LoVo (cell line): ENCODE data around the gene PCAT6.
"Not testable (repeated sequence)": the region's sequence is repeated elsewhere in the genome, so short reads cannot be mapped to it uniquely, and the experiment has no call there.

Experiments
- DNase-seq: peaks from one replicate; pipeline ENCODE4 v3.0.0-alpha.2; 2016; ENCODE audit warnings: low spot score

The PCAT6 gene

DNA sequence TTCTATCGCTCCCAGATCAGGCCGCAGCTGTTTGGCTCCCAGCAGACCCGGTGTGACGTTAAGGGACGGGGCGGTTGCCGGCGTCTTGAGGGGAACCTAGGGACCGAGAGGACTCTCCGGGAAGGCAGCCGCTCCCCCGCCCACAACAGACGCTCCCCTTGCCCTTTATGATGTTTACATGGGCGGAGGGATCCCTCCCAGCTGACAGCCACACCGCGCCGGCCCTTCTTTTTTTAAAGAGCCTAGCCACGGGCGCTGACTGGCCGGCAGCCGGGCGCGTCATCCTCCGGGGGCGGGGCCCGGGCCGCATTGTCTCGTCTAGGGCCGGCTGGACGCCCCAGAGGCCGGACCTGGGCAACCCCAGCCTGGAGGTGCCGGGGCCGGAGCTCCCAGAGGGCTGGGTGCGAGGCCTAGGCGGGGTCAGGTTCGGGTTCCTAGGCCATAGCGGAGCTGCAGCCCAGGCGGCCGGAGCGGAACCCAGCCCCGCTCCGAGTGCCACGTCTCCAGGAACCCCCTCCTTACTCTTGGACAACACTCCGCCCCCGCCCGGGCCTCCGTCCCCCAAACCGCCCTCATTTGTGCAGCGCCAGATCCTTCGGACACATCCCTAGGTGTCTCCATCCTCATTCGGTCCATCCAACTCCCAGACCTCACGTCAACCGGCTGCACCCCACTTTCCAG lies at the start of gene PCAT6:
Gene PCAT6 (plus strand): TSS at position 340 of the 681 bp plus-strand sequence.
- DNase-seq = peak; percentile 97

DNA sequence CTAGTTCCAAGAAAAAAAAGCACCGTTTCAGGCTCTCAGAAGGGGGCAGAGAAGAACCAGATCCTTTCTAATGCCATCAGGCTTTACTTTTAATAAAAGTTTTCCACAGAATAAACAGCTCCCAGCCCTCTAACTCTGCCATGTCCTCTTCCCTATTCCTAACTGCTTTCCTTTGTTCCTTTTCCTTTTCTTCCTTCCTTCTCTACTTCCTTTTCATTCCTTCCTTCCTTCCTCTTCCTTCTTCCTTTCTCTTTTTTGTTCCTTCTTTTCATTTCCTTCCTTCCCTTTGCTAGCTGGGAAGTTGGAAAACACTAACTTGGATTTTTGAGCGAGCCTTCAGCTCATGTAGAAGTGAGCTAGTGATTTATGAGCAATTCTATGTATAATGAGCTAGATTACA lies 48.7 kb upstream of the PCAT6 start:
- no peak for DNase-seq

DNA sequence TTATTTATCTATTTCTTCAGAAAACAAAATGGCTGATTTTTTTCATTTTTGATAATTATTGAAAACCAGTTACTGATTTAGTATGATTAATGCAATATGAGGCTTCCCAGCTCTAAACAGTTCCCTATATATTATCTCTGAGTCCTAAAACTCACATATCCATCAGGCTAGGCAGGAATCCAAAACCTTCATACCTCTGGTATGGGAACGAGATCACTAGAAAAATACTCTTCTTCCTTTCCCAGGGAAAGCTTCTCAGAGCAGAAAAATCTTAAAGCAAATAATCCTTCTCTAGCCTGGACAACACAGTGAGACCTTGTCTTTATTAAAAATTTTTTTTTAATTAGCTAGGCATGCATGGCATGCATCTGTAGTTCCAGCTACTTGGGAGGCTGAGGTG lies 45.0 kb upstream of the PCAT6 start:
- DNase-seq = no peak

DNA sequence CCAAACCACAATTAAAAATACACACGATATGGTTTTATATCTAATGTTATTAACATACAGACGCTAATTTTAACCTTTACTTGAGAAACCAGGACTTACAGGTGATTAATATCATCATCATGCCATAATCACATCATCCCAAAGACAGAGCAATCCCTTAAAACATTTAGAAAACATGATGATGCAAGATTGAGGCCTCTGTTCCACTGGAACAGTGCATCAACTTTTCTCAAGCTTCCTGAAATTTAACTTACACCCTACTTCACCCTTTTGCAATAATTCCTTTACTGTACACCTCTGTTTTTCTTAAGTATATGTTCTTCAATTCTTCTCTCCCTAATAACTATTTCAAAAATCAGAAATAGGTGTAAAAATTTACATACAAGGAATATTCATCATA lies 40.6 kb upstream of the PCAT6 start:
- no peak for DNase-seq

DNA sequence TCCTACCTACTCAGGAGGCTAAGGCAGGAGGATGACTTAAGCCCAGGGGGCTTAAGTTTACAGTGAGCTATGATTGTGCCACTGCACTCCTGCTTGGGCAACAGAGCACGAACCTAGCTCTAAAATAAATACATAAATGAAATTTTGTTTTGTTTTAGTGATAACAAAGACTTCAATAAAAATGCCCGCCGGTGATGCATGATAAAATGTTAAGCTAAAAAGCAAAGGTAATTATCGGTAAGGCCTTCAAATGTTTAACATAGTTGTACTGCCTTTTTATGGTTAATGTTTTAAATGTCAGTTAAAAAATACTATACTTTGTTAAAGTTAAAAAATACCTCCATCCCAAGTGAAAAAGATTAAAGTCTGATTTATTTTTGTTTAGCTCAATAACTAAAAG lies 29.6 kb upstream of the PCAT6 start:
- no peak for DNase-seq

DNA sequence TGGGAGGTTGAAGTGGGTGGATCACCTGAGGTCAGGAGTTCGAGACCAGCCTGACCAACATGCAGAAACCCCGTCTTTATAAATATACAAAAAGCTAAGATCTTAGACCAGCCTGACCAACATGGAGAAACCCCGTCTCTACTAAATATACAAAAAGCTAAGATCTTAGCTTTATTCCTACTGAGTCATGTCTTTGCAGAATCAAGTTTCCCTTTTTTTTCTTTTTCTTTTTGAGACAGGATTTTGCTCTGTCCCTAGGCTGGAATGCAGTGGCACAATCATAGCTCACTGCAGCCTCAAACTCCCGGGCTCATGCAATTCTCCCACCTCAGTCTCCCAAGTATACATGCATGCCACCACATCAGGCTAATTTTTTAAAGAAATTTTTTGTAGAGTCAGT lies 23.9 kb upstream of the PCAT6 start:
- no peak for DNase-seq

DNA sequence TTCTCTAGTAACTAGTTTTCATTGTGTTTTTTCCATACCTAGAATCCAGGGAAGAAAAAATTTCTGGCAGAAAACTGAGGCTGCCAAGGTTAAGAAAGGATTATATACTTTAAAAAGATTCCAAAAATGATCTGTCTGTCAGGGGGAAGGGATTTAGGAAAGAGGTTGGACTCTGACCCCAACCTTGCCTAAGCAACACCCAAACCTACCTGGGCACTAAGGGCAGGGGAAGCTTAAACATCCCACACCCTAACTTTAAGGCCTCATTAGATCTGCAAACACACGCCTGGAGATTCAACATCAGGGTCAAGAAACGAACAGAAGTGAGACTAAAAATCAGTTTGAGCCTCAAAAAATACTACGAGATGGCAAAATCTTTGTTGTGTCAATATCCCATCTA lies 22.0 kb upstream of the PCAT6 start:
- no peak for DNase-seq

DNA sequence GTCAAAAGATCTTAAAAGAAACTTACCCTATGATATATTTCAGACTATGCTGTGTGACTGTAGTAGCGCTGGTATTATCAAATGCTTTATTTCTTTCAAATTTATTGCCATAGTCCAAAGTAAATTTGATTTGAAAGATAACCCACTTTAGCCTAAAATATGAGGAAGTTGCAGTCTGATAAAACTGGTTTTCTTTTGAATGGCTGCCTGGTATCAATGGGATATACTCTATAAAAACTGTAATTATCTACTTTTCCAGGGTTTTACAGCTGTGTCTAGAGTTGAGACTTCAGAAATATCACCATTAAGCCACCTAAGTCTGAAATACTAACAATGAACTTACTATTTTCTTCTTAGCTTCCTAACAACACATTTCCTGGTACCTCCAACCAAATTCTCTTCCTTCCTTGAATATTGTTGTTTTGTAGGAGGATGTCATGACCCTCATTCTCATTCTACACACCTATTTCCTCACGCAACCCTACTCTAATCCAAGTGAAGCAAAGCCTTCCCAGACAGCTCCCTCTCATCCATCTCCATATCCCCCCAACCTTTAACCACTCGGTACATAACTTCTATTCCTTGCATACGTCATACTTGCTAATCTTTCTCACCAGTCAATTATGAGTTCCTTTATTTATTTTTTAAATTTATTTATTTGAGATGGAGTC lies 19.5 kb upstream of the PCAT6 start:
- DNase-seq = no peak

DNA sequence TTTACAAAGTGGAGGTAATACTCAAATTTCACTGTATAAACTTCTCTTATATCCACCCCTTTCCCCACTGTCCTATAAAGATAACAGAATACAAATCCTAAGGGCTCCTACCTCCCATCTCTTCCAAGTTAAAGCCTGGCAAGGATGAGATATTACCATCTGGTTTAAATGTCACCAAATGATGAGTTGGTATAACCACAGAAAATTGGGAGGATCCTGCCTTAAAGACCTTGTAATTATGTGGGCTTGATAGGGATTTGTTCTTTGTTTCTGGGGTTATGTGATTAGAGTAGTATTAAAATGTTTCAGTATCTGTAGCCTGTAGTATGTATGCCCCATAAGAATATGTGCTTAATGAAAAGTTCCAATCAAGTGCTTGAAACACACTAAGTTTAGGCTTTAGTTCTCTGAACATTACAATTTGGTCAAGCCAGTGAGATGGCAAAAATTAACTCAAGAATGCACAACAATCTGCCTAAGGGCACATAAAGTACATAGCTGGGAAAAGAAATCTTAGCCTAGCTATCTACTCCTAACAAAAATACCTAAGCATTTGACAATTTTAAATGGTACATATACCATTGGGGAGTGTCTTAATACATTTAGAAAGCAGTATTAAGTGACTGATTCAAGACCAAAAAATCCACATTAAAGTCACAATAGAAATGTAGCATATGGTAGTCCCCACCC lies 16.6 kb upstream of the PCAT6 start:
- no peak for DNase-seq

DNA sequence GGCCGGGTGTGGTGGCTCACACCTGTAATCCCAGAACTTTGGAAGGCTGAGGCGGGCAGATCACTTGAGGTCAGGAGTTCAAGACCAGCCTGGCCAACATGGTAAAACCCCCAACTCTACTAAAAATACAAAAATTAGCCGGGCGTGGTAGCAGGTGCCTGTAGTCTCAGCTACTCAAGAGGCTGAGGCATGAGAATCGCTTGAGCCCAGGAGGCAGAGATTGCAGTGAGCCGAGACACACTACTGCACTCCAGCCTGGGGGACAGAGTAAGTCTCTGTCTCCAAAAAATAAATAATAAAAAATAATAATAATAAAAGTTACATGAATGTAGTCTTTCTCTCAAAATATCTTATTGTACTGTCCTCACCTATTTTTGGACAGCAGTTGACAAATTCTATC lies 15.8 kb upstream of the PCAT6 start:
- not testable (repeated sequence) for DNase-seq

DNA sequence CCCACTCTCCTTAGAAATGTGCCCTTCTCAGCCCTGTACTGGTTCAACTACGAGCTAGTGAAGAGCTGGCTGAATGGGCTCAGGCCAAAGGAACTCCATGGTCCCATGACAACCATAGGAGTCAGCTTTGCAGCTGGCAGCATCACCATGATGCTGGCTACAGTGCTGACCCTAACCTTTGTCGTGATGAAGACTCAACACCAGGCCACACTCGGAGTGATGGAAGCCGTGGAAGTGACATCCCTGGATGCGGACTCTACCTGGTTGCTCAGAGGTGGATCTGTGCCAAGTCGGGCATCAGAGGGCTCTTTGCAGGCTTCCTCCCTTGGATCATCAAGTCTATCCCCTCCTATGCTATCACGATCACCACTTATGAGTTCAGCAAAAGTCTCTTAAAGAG lies 14.1 kb upstream of the PCAT6 start:
- no peak for DNase-seq

DNA sequence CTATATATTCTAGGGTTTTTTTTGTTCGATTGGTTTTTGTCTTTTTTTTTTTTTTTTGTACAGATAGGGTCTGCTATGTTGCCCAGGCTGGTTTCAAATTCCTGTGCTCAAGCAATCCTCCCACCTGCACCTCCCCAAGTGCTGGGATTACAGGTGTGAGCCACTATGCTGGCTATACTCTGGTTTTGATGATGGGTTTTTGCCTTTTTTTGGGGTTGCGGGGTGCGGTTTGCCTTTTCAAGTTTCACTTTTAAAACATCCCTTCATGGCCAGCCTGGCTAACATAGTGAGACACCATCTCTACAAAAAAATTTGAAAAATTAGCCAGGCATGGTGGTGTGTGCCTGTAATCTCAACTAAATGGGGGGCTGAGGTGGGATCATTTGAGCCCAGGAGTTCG lies 12.5 kb upstream of the PCAT6 start:
- DNase-seq = no peak

DNA sequence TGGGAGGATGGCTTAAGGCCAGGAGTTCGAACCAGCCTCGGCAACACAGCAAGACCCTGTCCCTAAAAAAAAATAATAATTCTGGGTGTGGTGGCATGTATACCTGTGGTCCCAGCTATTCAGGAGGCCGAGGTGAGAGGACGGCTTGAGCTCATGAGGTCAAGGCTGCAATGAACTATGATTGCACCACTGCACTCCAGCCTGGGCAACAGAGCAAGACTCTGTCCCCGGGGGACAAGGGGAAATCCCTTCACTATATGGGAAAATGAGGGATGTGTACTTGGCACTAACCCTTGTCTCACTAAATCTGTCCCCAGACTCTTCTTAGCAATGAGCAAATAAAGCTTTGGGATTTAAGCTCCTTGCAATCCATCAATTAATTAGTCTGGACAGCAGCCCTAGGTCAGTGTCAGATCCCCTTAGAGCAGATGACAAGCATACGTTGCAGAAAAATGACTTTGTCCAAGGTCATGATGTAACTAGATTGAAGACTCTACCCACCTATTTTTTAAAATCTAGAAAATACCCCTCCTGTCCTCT lies 11.9 kb upstream of the PCAT6 start:
- DNase-seq = no peak

DNA sequence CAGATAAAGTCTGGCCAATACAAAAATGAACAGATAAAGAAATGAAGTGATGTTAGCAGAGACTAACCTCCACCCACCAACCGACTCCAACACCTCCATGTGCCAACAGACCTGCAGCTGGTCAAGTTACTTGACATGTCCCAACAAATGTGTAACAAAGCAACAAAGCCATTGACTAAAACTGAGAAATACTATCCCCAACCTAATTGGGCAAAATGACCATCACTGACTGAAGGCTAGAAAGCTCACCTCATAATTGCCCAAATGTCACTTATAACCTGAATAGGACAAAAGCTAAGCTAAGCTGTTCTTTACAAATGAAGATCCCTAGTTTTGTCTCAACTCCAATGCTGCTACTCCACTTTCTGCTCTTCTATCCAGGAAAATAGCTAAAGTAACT lies 10.0 kb upstream of the PCAT6 start:
- no peak for DNase-seq

DNA sequence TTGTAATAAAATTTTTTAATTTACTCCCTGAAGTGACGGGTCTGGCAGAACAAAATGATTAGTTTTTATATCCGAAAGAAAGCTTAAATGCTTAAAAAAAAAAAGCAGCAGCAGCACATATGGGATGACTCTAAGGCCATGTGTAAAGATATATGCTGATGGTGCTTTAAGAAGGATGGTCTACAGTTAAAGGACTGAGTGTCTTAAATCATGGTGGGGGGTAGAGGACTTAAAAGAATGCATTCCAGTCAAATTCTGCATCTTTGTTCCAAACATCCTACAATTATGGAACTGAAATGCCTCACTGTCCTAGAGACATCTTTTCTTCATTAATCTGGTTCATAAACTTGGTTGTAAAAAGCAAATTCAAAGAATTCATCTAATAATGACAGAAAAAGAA lies 9.6 kb upstream of the PCAT6 start:
- no peak for DNase-seq

DNA sequence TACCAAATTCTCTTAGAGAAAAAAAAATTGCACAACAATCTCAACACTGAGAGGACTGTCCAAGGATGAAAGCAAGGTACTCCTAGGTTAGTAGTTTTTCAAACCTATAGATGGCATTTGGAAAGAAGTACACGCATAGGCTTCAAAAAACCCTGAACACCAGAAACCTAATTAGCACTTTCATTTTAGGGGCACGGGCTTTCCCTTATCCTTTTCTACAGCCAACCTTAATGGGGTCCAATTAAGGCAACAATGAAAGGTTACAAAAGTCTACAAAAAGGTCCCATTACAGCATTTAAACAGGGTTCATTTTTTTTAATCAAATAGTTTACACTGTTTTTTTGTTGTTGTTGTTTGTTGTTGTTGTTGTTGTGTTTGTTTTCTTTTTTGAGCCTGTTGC lies 8.7 kb upstream of the PCAT6 start:
- DNase-seq = no peak

DNA sequence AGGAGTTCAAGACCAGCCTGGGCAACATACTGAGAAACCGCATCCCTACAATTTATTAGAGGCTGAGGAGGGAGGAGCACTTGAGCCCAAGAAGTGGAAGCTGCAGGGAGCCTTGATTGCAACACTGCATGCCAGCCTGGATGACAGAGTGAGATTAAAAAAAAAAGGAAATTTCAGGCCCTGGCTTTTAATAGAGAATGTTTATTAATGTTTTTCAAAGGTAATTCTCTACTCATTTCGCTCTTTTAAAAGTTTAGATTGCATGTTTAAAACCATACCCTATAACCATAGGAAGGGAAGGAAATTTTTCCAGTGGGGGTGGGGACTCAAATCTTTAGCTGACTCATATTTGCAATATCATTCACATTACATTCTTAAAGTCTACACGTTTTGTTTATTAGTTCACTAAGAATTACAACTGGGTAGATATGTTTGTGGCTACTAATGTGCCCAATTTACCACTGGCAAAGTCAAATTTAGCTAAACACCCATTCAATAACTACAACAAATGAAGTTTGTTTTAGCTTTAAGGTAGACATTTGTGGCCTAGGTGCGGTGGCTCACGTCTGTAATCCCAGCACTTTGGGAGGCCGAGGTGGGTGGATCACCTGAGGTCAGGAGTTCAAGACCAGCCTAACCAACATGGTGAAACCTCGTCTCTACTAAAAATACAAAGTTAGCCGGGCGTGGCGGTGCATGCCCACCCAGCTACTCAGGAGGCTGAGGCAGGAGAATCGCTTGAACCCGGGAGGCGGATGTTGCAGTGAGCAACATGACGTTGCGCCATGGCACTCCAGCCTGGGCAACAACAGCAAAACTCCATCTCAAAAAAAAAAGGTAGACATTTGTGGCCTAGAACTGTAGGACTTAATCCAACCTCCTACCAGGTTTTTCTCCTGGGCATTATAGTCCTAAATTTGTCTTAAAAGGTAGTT lies 7.5 kb upstream of the PCAT6 start:
- DNase-seq = no peak

DNA sequence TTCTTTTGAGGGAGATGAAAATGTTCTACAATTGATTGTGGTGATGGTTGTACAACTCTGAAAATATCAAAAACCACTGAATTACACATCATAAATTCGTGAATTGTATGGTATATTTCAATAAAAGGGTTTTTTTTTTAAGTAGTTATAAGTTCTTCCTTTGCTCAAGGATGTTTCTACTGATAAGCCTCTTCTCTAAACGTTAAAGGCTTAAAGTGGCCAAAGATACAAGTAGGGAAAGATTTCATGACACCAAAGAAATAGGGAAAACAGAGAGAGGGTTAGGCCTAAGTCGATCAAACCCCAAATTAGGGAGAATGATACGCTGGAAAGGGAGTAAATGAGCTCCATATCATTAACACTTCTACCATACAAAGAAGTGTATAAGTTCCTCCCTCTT lies 6.6 kb upstream of the PCAT6 start:
- no peak for DNase-seq

DNA sequence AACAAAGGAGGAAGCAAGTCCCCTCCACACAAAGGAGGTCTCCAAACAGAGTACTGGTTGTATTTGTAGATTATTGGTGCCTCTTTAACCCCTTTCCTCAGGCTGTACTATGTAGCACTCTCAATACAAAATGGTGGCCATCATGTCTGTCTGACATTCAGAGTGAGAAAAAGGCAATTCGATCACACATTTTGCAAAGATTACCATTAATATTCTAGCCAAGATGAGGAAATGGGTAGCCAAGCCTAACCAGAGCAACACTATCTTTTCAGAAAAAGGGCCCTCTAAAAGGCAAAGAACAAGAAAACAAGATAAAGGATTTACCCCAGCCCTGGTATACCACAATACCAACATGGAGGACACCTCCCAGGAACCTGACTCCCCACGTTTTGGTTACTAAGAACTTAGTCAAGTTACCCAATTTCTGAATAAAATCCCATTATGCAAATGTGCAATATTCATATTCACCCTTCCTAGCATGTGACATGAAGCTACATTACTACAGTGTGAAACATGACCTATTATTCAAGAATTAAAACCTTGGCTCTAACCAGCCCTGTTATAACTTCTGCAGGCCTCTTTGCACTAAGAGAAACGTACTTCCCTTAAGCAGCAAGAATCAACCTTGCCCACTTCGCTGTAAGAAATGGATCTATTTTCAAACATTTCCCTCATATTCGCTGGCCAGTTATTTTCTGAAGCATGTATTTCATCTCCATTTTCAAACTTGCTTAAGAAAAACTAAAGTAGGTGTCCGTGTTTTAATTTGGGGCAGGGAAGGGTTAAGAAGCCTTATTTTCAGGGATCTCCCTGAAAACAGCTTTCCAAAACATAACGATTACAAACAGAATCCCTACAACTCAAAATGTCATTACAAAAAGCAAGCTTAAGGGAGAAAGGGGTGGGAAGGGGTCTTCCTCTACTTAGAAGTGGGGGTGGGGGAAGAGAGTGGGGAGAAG lies 4.6 kb upstream of the PCAT6 start:
- no peak for DNase-seq

DNA sequence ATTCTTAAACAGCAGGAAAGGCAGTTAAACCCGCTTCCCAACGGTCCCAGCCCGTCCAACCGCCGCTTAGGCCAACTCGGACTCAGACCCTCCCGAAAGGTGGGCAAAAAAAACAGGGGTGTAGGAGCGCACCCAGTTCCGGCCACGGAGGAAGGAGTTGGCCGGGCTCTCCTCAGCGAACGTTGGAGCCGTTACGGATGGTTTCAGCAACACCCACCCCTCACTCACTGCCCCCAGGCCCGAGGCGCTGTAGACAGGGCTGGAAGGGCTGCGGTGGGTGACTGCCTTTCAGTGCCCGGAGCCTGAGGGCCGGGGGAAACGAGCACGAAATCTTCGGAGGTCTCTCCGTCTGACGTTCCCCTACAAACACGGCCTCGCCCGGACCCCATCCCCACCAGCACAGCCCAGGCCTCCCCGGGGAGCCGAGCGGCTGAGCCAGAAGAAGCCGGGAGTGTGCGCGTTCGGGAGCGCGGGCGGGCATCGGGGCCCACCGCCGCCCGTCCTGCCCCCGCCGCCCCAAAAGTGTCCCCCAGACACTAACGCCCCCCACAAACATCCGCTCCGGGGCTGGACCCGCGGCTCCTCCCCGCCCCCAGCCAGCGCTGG lies 3.8 kb upstream of the PCAT6 start:
- no peak for DNase-seq
